Upper lobe of left lung (tissue), 6 donors: ENCODE measurements around the gene GLT8D2. TPM values are rescaled to one million over a fixed set of nuclear protein-coding genes. Genes with fewer than 3 reads are reported as not detected.

ENCODE experiments used
- ATAC-seq, 2 donors: fragments of 200-7000 bp; cut with Tn5 transposase; one replicate each; pipeline ENCODE4 v1.9.1; 2022; ENCODE audit warnings: mild to moderate bottlenecking in 2 of 2, moderate library complexity in 2 of 2; ENCODE audit not compliant: low FRiP score in 2 of 2
- DNase-seq, 2 donors: peaks; one replicate each; pipeline ENCODE4 v3.0.0-alpha.2; 2019 to 2020
- H3K27ac ChIP-seq, 4 donors: fragments of 200-600 bp; sonication (generic); one replicate each; pipeline ENCODE4 v1.5.1; 2016 to 2019
- H3K27me3 ChIP-seq, 4 donors: fragments of 200-600 bp; sonication (generic); one replicate each; pipeline ENCODE4 v1.5.1; 2017 to 2019
- H3K36me3 ChIP-seq, 4 donors: fragments of 200-600 bp; sonication (generic); one replicate each; pipeline ENCODE4 v1.5.1; 2016 to 2019
- H3K4me1 ChIP-seq, 4 donors: fragments of 200-600 bp; sonication (generic); one replicate each; pipeline ENCODE4 v1.5.1; 2018 to 2019
- H3K4me3 ChIP-seq, 4 donors: fragments of 200-600 bp; sonication (generic); one replicate each; pipeline ENCODE4 v1.5.1; 2017 to 2019; ENCODE audit warnings: mild to moderate bottlenecking in 2 of 4, moderate library complexity in 1 of 4
- H3K9me3 ChIP-seq, 4 donors: fragments of 200-600 bp; sonication (generic); one replicate each; pipeline ENCODE4 v1.5.1; 2018 to 2019
- EP300 ChIP-seq, 4 donors: sonication (generic); formaldehyde crosslinking; IDR thresholded peaks; one replicate each; pipeline ENCODE4 v1.5.1; 2017; ENCODE audit warnings: antibody characterized with exemption in 4 of 4, control low read depth in 2 of 4
- POLR2A ChIP-seq, 4 donors: fragments of 450-650 bp; IDR thresholded peaks; one replicate each; pipeline ENCODE4 v1.5.1; 2016 to 2017; ENCODE audit warnings: antibody characterized with exemption in 4 of 4, mild to moderate bottlenecking in 2 of 4
- POLR2AphosphoS5 ChIP-seq, 2 donors: sonication (generic); formaldehyde crosslinking; IDR thresholded peaks; one replicate each; pipeline ENCODE4 v1.5.1; 2017; ENCODE audit warnings: antibody characterized with exemption in 2 of 2
- WGBS, 2 donors: methylation state at CpG; one replicate each; pipeline ENCODE4 v1.1.5; 2017 to 2018; 5-methylcytosine and 5-hydroxymethylcytosine counted together
- total RNA-seq, 6 donors: library from RNA; depleted of rRNA in 4 of 6; stranded (reverse); fragments of >200 nt in 4 of 6; gene quantifications; one replicate each; pipeline versions ENCODE4 v1.1.0 to v1.2.1, GENCODE V29; 2016 to 2021
- TF ChIP-seq, protein P1 (sequence below), 6 experiments: fragments of 450-650 bp in 4 of 6; fragments of 200-600 bp in 2 of 6; sonication (generic) in 2 of 6; IDR thresholded peaks; one replicate each; pipeline ENCODE4 v1.5.1; 2016 to 2019; ENCODE audit warnings: antibody characterized with exemption in 6 of 6
- donor health status: DM: no; HTN: no; CAD: no; lungs with moderate emphysema.
- donor health status: DM: no; HTN: yes; CAD: no; lungs with severe emphysema.

GLT8D2 gene
- total RNA-seq, 6 donors from 2014 or later = 2.4 to 9.5 (median 5.3) TPM; not detected in 1

DNA sequence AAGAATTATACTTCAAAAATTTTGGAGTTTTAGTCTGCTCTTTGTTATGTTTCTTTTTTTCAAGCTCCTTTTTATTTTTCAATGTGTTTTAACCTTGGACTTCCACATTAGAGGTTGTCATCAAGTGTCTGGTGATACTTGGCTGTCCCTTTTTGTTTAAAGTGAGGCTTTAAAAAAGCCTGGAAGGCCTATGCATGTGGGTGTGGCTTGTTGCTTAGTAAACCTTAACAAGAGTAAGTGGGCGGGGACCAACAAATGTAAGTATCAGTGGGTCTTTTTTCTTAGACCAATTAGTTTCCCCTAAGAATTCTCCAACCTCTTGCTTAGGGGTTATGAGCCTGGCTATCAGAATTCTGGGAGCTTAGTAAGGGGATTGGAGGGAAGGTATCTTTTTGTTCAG lies 40.7 kb upstream of the GLT8D2 start:
- WGBS, 2 donors = 100% methylated on average over 1 of the region's 1 CpG
- Histone ChIP-seq H3K4me1 (no peaks in the 10 kb centered on the region), H3K27me3 (no peaks in the 10 kb centered on the region), H3K27ac (no peak overlapping the region), H3K4me3 (no peak overlapping the region), H3K36me3 (peaks cover 26 to 87% (median 43%) of the 10 kb centered on the region in 4 donors), H3K9me3 (no peaks in the 10 kb centered on the region)
- no peak for DNase-seq
- TF ChIP-seq EP300 (IDR thresholded peaks at IDR 0.05) (no peak), POLR2AphosphoS5 (IDR thresholded peaks at IDR 0.05) (no peak), POLR2A (IDR thresholded peaks at IDR 0.05) (no peak)
- TF ChIP-seq, protein P1, sequence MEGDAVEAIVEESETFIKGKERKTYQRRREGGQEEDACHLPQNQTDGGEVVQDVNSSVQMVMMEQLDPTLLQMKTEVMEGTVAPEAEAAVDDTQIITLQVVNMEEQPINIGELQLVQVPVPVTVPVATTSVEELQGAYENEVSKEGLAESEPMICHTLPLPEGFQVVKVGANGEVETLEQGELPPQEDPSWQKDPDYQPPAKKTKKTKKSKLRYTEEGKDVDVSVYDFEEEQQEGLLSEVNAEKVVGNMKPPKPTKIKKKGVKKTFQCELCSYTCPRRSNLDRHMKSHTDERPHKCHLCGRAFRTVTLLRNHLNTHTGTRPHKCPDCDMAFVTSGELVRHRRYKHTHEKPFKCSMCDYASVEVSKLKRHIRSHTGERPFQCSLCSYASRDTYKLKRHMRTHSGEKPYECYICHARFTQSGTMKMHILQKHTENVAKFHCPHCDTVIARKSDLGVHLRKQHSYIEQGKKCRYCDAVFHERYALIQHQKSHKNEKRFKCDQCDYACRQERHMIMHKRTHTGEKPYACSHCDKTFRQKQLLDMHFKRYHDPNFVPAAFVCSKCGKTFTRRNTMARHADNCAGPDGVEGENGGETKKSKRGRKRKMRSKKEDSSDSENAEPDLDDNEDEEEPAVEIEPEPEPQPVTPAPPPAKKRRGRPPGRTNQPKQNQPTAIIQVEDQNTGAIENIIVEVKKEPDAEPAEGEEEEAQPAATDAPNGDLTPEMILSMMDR (IDR thresholded peaks at IDR 0.05) = no peak
- no peak for ATAC-seq

DNA sequence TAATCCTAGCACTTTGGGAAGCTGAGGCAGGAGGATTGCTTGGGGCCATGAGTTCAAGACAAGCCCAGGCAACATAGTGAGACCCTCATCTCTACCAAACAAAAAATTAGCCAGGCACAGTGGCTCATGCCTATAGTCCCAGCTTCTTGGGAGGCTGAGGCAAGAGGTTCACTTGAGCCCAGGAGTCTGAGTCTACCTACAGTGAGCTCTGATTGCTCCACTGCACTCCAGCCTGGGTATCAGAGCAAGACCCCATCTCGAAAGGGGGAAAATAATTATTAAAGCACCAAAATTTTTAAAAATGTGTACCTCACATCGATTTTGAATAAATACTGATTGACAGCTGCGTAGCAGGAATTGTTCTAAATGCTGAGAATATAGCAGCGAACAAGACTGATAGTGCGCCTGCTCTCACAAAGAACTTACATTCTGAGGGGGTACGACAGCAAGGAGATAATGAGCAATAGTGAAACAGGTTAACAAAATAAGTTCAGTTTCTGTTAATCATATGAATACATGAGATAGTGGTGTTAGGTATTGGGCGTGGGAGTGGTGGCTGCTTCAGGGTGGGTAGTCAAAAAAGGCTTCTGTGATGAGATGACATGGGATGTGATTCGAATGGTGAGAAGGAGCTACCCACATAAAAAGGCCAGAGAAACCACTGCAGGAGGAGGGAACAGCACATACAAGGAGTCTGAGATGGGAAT lies 33.9 kb upstream of the GLT8D2 start:
- TF ChIP-seq POLR2A (IDR thresholded peaks at IDR 0.05) (no peak), EP300 (IDR thresholded peaks at IDR 0.05) (no peak), POLR2AphosphoS5 (IDR thresholded peaks at IDR 0.05) (no peak)
- TF ChIP-seq, protein P1 (IDR thresholded peaks at IDR 0.05) = no peak
- Histone ChIP-seq H3K4me3 (no peak overlapping the region), H3K9me3 (no peaks in the 10 kb centered on the region), H3K27ac (no peak overlapping the region), H3K4me1 (peaks cover 0 to under 1% (median 0%) of the 10 kb centered on the region in 4 donors), H3K27me3 (no peaks in the 10 kb centered on the region), H3K36me3 (peaks cover 21 to 69% (median 31%) of the 10 kb centered on the region in 4 donors)
- ATAC-seq (no peak), DNase-seq (no peak)
- WGBS, 2 donors = 89 to 91% methylated on average over 8 of the region's 8 CpGs

DNA sequence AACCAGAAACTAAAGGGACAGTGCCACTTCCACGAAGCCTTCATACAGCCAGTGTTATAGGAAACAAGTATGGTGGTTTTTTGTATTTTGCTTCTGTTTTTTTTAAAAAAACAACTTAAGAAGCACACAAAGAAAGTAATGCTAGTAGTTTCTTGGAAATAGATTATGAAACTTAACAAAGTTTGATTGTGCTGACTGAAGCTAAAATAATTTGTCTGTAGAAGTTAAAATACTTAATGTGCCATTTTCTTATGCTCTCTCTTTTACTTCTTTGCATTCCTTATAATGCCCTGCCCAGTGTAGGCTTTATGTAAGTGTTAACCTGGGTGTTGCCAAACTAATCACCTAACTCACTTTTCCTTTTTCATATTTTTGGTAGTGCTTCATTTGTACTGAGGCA lies 30.8 kb upstream of the GLT8D2 start:
- peaks cover 0 to 4% (median 0%) of the 10 kb centered on the region in 4 donors for H3K4me1 ChIP-seq
- H3K4me3 ChIP-seq = no peak overlapping the region
- no peaks in the 10 kb centered on the region for H3K27me3 ChIP-seq
- TF ChIP-seq POLR2A (IDR thresholded peaks at IDR 0.05) (no peak), POLR2AphosphoS5 (IDR thresholded peaks at IDR 0.05) (no peak), EP300 (IDR thresholded peaks at IDR 0.05) (no peak)
- TF ChIP-seq, protein P1 (IDR thresholded peaks at IDR 0.05) = no peak
- H3K9me3 ChIP-seq = no peaks in the 10 kb centered on the region
- no peak for DNase-seq
- no peak overlapping the region for H3K27ac ChIP-seq
- peaks cover 7 to 48% (median 15%) of the 10 kb centered on the region in 4 donors for H3K36me3 ChIP-seq
- 80 to 97% methylated on average over 1 of the region's 1 CpG for WGBS, 2 donors
- no peak for ATAC-seq

DNA sequence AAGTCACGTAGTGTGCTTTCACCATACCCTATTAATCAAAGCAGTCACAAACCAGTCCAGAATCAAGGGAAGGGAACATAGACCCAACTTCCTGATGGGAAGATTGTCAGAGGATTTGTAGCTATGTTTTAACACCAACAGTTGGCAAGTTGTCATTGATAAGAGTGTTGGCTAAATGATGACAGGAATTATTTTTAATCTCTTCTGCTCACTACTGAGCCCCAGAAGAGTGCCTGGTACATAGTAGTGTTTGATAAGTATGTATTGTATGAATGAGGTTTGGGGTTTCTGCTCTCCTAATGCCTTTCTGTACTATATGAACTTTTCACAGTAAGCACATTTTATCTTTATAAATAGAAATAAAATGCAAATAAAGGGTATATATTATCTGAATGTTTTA lies 29.0 kb upstream of the GLT8D2 start:
- 63 to 67% methylated on average over 1 of the region's 1 CpG for WGBS, 2 donors

More for the DNA sequence above, 29.0 kb upstream of the GLT8D2 start:
- Histone ChIP-seq H3K27ac (no peak overlapping the region), H3K9me3 (no peaks in the 10 kb centered on the region), H3K27me3 (no peaks in the 10 kb centered on the region), H3K36me3 (peaks cover 7 to 32% (median 13%) of the 10 kb centered on the region in 4 donors), H3K4me1 (peaks cover 0 to 4% (median 0%) of the 10 kb centered on the region in 4 donors), H3K4me3 (no peak overlapping the region)
- TF ChIP-seq, protein P1 (IDR thresholded peaks at IDR 0.05) = no peak
- TF ChIP-seq POLR2A (IDR thresholded peaks at IDR 0.05) (no peak), POLR2AphosphoS5 (IDR thresholded peaks at IDR 0.05) (no peak), EP300 (IDR thresholded peaks at IDR 0.05) (no peak)
- DNase-seq = no peak
- no peak for ATAC-seq
